ENCODE data around the gene VAPB.

Gene VAPB

GRCh38 chr20:58486207-58486606 is 97.2 kb downstream of the VAPB start:
- no peak for DNase-seq

GRCh38 chr20:58492074-58492718 is 103.2 kb downstream of the VAPB start:
- no peak for DNase-seq

- DNase-seq = no peak
Observed at GRCh38 chr20:58492795-58493524, 103.9 kb downstream of the VAPB start.

- no peak for DNase-seq
Observed at GRCh38 chr20:58494923-58495622, 106.0 kb downstream of the VAPB start.

- no peak for DNase-seq
Observed at GRCh38 chr20:58495623-58496428, 106.8 kb downstream of the VAPB start.

GRCh38 chr20:58496429-58496769 is 107.4 kb downstream of the VAPB start:
- no peak for DNase-seq

GRCh38 chr20:58497076-58497641 is 108.1 kb downstream of the VAPB start:
- DNase-seq = no peak

GRCh38 chr20:58497724-58498469 is 108.9 kb downstream of the VAPB start:
- DNase-seq = no peak

- DNase-seq = no peak
Observed at GRCh38 chr20:58498470-58499068, 109.5 kb downstream of the VAPB start.

GRCh38 chr20:58500256-58500655 is 111.2 kb downstream of the VAPB start:
- no peak for DNase-seq
